Neural progenitor cell (in vitro differentiated cells): Measurements from ENCODE around the gene SLC6A12.

ENCODE experiments used
- CTCF ChIP-seq: fragments of 200-600 bp; sonication (generic); IDR thresholded peaks from 2 replicates; pipeline ENCODE4 v1.5.1; 2017; ENCODE audit warnings: antibody characterized with exemption, mild to moderate bottlenecking
- EZH2phosphoT487 ChIP-seq: fragments of 200-600 bp; sonication (generic); IDR thresholded peaks from 2 replicates; pipeline ENCODE4 v1.6.1; 2017; ENCODE audit warnings: antibody characterized with exemption

- TF ChIP-seq CTCF (no peak), EZH2phosphoT487 (no peak)
Measured at GRCh38 chr12:145369-145960, 68.5 kb downstream of the SLC6A12 start.
